Left renal cortex interstitium (tissue), 4 donors: ENCODE results near the gene ANKRD44. TPM values are rescaled to one million over a fixed set of nuclear protein-coding genes. Genes with fewer than 3 reads are reported as not detected.
"Not testable (repeated sequence)": the region's sequence is repeated elsewhere in the genome, so short reads cannot be mapped to it uniquely, and the experiment has no call there.

Experiments
- DNase-seq, 4 donors: peaks; one replicate each; pipeline ENCODE4 v3.0.0-alpha.2; 2013; ENCODE audit warnings: low read depth in 4 of 4, low spot score in 2 of 4, missing footprints in 1 of 4
- polyA plus RNA-seq, 4 donors: library from polyadenylated mRNA; unstranded; fragments of 120-200 nt; gene quantifications; one replicate each; pipeline ENCODE4 v1.2.1, GENCODE V29; 2013; ENCODE audit not compliant: insufficient read length in 4 of 4

ANKRD44 gene
- polyA plus RNA-seq, 4 donors: 9.8 to 15.7 (median 12.6) TPM

DNA sequence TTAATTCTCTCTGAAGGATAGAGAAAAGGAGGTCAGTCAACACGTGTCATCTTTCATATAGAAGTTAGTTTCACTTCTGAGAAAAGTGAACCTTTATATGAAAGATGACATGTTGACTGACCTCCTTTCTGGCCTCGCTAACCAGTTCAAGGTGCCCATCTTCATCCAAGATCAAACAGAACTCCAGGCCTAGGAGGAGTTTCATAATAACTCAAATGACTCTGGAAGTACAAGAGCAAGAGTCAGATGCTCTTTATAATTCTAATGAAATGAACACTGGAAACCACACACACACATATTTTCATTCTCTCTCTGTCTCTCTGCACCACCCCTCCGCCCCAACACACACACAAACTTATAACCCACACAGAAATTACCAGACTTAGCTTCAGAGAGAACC, 16.3 kb downstream of the ANKRD44 start:
- no peak for DNase-seq

DNA sequence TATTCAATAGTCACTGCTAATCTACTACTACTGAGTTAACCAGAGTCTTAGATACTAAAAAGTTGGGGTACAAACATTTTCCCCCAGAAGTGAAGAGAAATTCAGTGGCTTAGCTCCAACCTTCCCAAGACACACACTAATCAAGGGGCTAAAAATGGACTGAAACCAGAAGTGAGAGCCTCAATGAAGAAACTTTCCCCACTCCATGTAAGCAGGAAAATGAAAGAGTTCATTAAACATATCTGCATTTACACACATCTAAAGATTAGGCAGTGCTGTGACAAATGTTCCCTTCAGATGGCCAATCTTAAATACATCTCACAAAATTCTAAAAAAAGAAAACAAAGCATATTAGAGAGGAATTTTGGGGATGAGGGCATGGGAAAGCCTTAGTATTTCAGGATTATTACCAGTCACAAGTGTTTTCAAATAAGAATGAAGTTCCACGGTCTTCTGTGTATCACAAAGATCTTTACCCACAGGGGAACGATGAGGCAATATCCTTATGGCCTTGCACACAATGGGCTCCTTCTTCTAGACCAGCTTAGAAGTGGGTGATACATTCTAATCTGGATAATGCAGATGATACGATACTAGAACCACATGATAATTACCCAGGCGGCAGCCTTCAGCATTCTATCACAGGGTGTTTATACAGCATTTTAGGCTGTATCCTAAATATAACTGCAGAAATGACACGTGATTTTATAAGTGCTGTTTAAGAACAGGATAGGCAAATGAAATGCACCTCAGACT, 17.1 kb downstream of the ANKRD44 start:
- DNase-seq: no peak

DNA sequence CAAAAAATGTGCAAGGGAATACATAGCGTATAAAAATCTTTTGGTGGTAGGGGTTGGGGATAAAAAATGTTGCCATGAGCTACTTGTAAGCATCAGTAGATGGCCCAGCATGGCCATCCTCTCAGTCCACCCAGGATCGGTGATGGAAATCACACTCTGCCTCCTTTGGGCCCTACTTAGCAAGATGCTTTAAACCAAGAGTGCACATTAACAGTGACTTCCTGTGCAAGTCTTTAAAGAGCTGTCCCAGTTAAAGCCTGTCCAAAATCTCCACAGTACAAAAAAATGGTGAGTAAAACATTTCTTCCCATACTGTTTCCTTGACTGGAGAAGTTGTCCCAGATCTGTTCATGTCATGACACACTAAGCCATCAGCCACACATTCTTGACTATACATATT, 18.0 kb downstream of the ANKRD44 start:
- no peak for DNase-seq

DNA sequence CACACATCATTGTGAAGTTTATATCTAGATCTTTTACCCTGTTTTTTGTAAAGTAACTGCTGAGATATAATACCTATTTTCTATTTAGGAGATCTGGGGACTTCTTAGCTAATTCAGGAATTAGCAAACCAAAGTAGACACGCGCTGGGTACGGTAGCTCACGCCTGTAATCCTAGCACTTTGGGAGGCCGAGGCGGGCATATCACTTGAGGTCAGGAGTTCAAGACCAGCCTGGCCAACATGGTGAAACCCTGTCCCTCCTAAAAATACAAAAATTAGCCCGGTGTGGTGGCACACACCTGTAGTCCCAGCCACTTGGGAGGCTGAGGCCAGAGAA, 23.0 kb downstream of the ANKRD44 start:
- DNase-seq: not testable (repeated sequence)

GRCh38 chr2:197286805-197287595, 23.6 kb downstream of the ANKRD44 start:
- no peak for DNase-seq

GRCh38 chr2:197285361-197285760, 25.2 kb downstream of the ANKRD44 start:
- no peak for DNase-seq

DNA sequence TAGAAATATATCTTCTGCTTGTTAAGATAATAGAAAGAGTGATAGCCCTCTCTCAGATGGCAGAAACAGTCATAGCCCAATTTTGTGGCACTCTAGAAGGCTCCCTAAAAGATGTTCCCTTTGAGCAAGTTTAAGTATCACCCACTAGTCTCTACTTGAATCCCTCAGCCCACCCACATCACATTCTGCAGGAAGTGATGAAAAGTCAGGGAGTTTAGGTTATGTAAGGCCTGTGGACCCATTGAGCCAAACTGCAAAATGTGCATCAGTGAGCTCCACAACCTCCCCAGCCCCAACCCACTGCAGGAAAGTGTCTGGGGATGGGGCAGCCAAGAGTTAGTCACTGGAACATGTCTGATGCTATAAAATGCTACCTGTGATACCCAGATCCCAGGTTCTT, 25.6 kb downstream of the ANKRD44 start:
- no peak for DNase-seq

- DNase-seq: no peak
Observed at GRCh38 chr2:197281421-197281820, 29.2 kb downstream of the ANKRD44 start.

DNA sequence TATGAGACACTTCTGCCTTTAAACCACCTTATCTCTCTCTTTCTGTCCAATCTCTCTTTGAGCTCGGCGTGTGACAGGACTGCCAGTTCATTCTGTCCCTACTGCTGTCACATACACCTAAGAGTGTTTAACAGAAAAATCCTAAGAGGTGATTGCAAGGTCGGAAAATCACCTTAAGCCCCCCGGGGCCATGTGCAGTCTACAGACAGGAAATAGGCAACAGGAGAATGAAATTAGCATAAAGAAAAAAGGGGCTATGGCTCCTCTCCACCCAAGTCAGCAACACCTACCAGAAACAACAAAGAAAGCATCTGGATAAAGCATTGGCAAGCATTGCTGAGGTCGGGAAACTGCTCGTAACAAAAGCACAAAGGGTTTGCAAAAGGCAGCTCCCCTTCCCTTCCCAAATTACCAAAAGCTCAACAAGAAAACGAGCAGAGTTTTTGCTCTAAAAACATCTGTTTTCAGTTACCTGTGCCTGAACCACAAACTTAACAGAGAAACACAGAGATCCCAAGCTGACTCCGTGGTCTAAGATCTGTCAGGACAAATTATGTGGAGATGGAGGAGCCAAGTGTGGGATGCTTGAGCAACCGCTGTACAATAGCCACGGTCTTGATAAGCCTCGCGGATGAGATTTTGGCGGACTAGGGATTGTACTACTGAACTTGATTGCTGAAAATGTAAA, 30.4 kb downstream of the ANKRD44 start:
- no peak for DNase-seq

GRCh38 chr2:197278799-197279763, 31.5 kb downstream of the ANKRD44 start:
- no peak for DNase-seq

GRCh38 chr2:197277794-197278193, 32.8 kb downstream of the ANKRD44 start:
- DNase-seq: no peak

DNA sequence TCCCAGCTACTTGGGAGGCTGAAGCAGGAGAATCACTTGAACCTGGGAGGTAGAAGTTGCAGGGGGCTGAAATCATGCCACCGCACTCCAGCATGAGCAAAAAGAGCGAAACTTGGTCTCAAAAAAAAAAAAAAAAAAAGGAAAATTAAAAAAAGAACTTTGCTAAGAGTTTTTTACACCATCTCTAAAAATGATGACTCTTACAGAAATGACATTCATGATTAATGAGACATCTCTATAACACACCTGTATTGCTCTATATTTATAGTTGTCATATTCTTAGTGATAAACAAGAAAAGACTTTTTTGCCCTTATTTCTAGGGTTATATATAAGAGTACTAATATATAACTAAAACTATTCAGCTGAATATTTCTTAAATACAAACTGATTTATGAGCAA, 34.4 kb downstream of the ANKRD44 start:
- DNase-seq: no peak

- DNase-seq: no peak
Observed at GRCh38 chr2:197274937-197275336, 35.6 kb downstream of the ANKRD44 start.

DNA sequence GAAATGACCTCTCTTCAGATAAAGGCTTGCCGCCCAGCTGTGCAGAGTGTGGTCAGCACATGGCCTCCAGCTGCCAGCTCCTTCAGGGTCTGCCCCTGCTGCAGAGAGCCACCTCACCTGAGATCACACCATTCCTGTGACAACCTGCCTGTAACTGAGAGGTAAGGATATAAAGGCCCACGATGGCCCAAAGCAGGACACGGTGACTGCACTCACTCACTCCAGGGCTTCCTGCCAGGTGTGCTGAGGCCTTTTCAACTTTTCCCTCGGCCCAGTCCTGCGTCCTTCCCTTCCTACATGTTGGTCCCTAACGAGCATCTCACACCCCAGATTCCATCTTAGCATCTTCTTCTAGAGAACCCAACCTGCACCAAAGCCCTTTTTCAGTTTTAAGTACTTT, 36.2 kb downstream of the ANKRD44 start:
- DNase-seq: no peak

DNA sequence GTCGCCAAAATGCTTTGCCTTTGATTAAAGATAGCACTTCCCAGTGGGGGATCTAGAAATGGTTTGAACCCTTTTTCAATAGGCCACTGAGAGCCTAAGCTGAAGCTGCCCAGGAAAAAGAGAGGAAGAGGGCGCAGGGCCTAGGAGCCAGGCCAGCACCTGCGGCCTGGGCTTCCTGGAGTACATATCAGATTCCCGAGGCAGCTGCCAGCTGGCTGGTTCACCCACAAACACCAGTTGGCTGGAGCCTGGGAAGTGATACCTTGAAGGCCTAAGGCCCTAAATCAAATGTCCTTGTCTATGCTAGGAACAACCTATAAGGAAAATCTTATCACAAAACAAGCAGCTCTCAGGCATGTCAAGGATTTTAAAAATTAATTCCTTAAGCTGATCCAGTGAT, 37.1 kb downstream of the ANKRD44 start:
- DNase-seq: no peak

GRCh38 chr2:197270601-197271000, 40.0 kb downstream of the ANKRD44 start:
- no peak for DNase-seq

DNA sequence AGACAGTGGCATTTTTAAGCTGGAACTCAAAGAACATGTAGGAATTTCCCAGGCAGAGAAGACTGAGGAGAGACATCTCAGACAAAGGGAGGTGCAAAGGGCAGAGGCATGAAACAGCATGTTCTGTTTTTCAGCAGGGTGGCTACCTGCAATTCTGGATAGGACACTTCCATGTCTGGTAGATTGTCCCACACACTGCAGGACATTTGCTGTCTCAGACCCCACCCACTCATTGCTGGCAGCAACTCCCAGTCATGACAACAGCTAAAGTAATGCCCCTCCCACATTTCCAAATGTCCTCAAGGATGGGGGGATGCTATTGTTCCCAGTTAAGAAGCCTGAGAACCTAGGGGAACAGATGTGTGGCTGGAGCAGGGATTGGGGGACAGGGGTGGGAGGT, 40.8 kb downstream of the ANKRD44 start:
- no peak for DNase-seq

DNA sequence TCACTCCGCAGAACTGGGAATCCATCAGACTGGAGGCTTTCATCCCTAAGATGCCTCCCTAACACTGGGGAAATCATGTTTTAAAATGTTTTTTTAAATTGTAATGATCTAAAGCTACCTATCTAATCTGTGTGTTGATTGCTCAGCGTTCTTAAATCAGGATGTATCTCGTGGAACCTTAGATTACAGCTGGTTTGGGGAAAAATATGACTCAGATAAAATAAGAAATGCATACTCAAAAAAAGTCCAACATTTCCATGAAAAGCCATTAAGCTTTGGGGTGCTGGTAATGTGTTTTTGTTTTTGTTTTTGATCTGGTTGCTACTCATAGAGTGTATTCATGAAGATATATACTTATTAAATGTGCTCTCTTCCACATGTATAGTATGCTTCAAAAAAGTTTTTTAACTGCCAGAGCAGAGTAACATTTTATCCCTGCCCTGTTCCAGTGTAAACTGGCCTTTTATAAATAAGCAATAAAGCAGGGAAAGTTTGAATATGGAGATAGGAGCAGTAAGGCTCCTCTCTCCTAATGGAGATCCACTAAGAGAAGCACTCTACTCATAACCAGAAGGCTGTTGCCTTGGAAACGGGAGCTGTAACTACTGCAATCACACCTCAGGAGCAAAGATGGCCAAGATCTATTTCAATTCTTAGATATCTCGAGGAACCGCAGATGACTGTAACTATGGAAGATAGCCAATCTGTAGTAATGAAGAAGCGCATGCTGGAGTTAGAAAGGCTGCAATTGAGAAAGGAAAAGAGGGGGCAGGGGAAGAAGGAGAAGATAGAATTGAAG, 41.6 kb downstream of the ANKRD44 start:
- no peak for DNase-seq

- no peak for DNase-seq
Observed at GRCh38 chr2:197266477-197266876, 44.1 kb downstream of the ANKRD44 start.

DNA sequence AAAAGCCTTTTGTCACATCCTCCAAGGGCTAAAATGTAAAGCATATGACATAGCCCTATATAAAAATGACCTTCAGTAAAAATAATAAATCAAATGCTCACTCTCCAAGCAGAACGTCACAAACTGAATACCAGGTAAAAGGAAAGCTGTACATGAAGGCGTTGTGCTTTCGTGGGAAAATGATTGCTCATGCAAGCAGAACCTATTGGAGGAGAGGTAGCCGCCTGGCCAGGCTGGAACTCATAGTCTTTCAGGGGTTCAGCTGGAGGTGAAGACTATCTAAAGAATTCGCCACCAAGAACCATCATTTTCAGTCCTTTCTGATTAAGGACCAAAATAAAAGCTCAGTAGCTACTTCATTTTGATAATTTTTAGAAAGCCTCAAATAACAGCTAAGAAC, 44.7 kb downstream of the ANKRD44 start:
- no peak for DNase-seq
